K562 (cell line): ENCODE results near the gene TICRR. TPM values are rescaled to one million over a fixed set of nuclear protein-coding genes. Genes with fewer than 3 reads are reported as not detected.

Experiments
- ATAC-seq: fragments of 200-7000 bp; cut with Tn5 transposase; 3 replicates; pipeline ENCODE4 v1.9.1; 2020; ENCODE audit warnings: moderate library complexity
- BruUV-seq: library from RNA; stranded (reverse); fragments of 400-500 nt; replicated peaks from 2 replicates; lab custom pipeline; 2021; lab: Mats Ljungman, UMichigan
- CTCF ChIA-PET: fragments of 300-600 bp; formaldehyde crosslinking; extraction: SDS; loops from one replicate; lab custom pipeline; 2021; ENCODE audit warnings: low intra/inter-chr PET ratio; lab: Yijun Ruan, JAX
- POLR2A ChIA-PET: fragments of 300-600, 350-650 bp; sonication (Branson Sonifier 250); formaldehyde crosslinking; extraction: SDS; loops from one replicate; lab custom pipeline; 2021; ENCODE audit warnings: antibody characterized with exemption, inconsistent platforms; lab: Yijun Ruan, JAX
- DNase-seq, 4 experiments: peaks; one replicate each; pipeline versions ENCODE4 v3.0.0 to v3.0.0-alpha.2; 2011 to 2018; ENCODE audit warnings: low spot score in 3 of 4, mixed read lengths in 3 of 4; ENCODE audit errors: extremely low read depth in 1 of 4
- FAIRE-seq: peaks from 2 replicates; lab custom pipeline; 2011; peaks lifted over from hg19 to GRCh38; lab: Jason Lieb, UNC
- H2AFZ ChIP-seq: 2 replicates; pipeline ENCODE4 v1.6.0; 2011; ENCODE audit warnings: low read depth, low read length, control low read depth, inconsistent platforms
- H3K27ac ChIP-seq: fragments of 200-600 bp; 3 replicates; pipeline ENCODE4 v1.8.0; 2011; ENCODE audit warnings: low read depth, mild to moderate bottlenecking, control low read depth, inconsistent platforms, low read length, moderate library complexity, mixed read lengths; ENCODE audit errors: extremely low read depth
- H3K27me3 ChIP-seq, 2 experiments: fragments of 300-600 bp in 1 of 2; 2 replicates in 1 of 2; 3 replicates in 1 of 2; pipeline versions ENCODE4 v1.6.0 to v1.8.0; 2011; ENCODE audit warnings: inconsistent platforms in 2 of 2, low read length in 2 of 2, mild to moderate bottlenecking in 1 of 2, mixed read lengths in 1 of 2, moderate library complexity in 1 of 2; ENCODE audit not compliant: control insufficient read depth in 2 of 2, insufficient read depth in 2 of 2
- H3K36me3 ChIP-seq: fragments of 300-600 bp; 3 replicates; pipeline ENCODE4 v1.8.0; 2011; ENCODE audit warnings: mild to moderate bottlenecking, low read length, inconsistent platforms; ENCODE audit not compliant: control insufficient read depth, insufficient read depth
- H3K4me1 ChIP-seq, 2 experiments: fragments of 200-600 bp in 1 of 2; replicated peaks in 1 of 2; 2 replicates in 1 of 2; 3 replicates in 1 of 2; pipeline versions ENCODE4 v1.5.1 to v1.8.0; 2011; ENCODE audit warnings: inconsistent platforms in 2 of 2, low read length in 2 of 2, mild to moderate bottlenecking in 1 of 2, mixed read lengths in 1 of 2, moderate library complexity in 1 of 2; ENCODE audit not compliant: control insufficient read depth in 2 of 2, insufficient read depth in 2 of 2
- H3K4me2 ChIP-seq: 2 replicates; pipeline ENCODE4 v1.6.1; 2011; ENCODE audit warnings: low read length, control low read depth, inconsistent platforms, mixed read lengths; ENCODE audit not compliant: insufficient read depth
- H3K4me3 ChIP-seq: fragments of 200-600 bp; sonication (generic), shearing (Covaris generic); 2 replicates; pipeline ENCODE4 v1.5.1; 2016; ENCODE audit warnings: control low read depth, inconsistent platforms
- H3K79me2 ChIP-seq: fragments of 200-600 bp; 3 replicates; pipeline ENCODE4 v1.8.0; 2011; ENCODE audit warnings: low read length, inconsistent platforms; ENCODE audit not compliant: control insufficient read depth, insufficient read depth
- H3K9ac ChIP-seq, 2 experiments: 2 replicates each; pipeline versions ENCODE4 v1.6.0 to v1.6.1; 2011; ENCODE audit warnings: low read depth in 2 of 2, low read length in 2 of 2, control low read depth in 1 of 2, inconsistent platforms in 1 of 2, mild to moderate bottlenecking in 1 of 2, mixed read lengths in 1 of 2; ENCODE audit not compliant: insufficient read depth in 1 of 2
- H3K9me1 ChIP-seq: one replicate; pipeline ENCODE4 v1.6.0; 2011; ENCODE audit warnings: inconsistent platforms, mild to moderate bottlenecking, low read length, moderate library complexity; ENCODE audit not compliant: control insufficient read depth, insufficient read depth
- H3K9me3 ChIP-seq: replicated peaks from 2 replicates; pipeline ENCODE4 v1.5.1; 2011; ENCODE audit warnings: low read depth, low read length, inconsistent platforms; ENCODE audit not compliant: control insufficient read depth, insufficient read depth
- H4K20me1 ChIP-seq: replicated peaks from 2 replicates; pipeline ENCODE4 v1.6.1; 2011; ENCODE audit warnings: low read length, inconsistent platforms, mixed read lengths; ENCODE audit not compliant: control insufficient read depth, insufficient read depth
- BRCA1 ChIP-seq, 2 experiments: fragments of 450-650 bp in 1 of 2; sonication (generic) in 1 of 2; formaldehyde crosslinking in 1 of 2; IDR thresholded peaks; 2 replicates each; pipeline versions ENCODE4 v1.5.0 to v1.6.1; 2017 to 2020; ENCODE audit warnings: mild to moderate bottlenecking in 1 of 2, missing genetic modification reagents in 1 of 2
- FOXA3 ChIP-seq, 2 experiments: fragments of 450-650 bp in 1 of 2; sonication (generic) in 1 of 2; formaldehyde crosslinking; IDR thresholded peaks in 1 of 2; conservative IDR thresholded peaks in 1 of 2; 2 replicates each; pipeline versions ENCODE4 v1.4.0 to v1.8.0; 2020 to 2022; ENCODE audit warnings: mild to moderate bottlenecking in 2 of 2, missing genetic modification reagents in 1 of 2
- FOXJ3 ChIP-seq: sonication (generic); formaldehyde crosslinking; IDR thresholded peaks from 2 replicates; pipeline ENCODE4 v1.4.0; 2020; ENCODE audit warnings: mild to moderate bottlenecking, missing genetic modification reagents
- GTF2B ChIP-seq: IDR thresholded peaks from 2 replicates; pipeline ENCODE4 v1.6.1; 2011; ENCODE audit not compliant: insufficient read length; ENCODE audit errors: extremely low read depth
- HLTF ChIP-seq: fragments of 450-650 bp; IDR thresholded peaks from 2 replicates; pipeline ENCODE4 v1.6.1; 2016
- MEIS2 ChIP-seq: fragments of 450-650 bp; IDR thresholded peaks from 2 replicates; pipeline ENCODE4 v1.6.1; 2014; ENCODE audit warnings: mild to moderate bottlenecking; ENCODE audit not compliant: partially characterized antibody
- NR1H2 ChIP-seq: sonication (generic); formaldehyde crosslinking; IDR thresholded peaks from 2 replicates; pipeline ENCODE4 v1.4.0; 2020; ENCODE audit warnings: mild to moderate bottlenecking, missing genetic modification reagents
- POLR3A ChIP-seq: IDR thresholded peaks from 2 replicates; pipeline ENCODE4 v1.6.1; 2011; ENCODE audit warnings: borderline replicate concordance, mild to moderate bottlenecking, moderate library complexity; ENCODE audit not compliant: insufficient read length, insufficient read depth; ENCODE audit errors: extremely low read depth
- RAD51 ChIP-seq: fragments of 450-650 bp; IDR thresholded peaks from 2 replicates; pipeline ENCODE4 v1.7.1; 2016; ENCODE audit warnings: low read depth, mild to moderate bottlenecking, borderline replicate concordance
- SPI1 ChIP-seq: IDR thresholded peaks from 2 replicates; pipeline ENCODE4 v1.6.1; 2011; ENCODE audit warnings: low read depth, low read length, control low read depth, borderline replicate concordance
- ZFPM2 ChIP-seq: fragments of 250-450 bp; sonication (Bioruptor Pico); IDR thresholded peaks from 2 replicates; pipeline ENCODE4 v1.5.1; 2022; ENCODE audit warnings: mild to moderate bottlenecking
- ZKSCAN8 ChIP-seq: fragments of 200-800 bp; sonication (Bioruptor generic); IDR thresholded peaks from 2 replicates; pipeline ENCODE4 v1.6.1; 2016; ENCODE audit warnings: missing genetic modification characterization, missing compliant biosample characterization
- ZNF146 ChIP-seq: IDR thresholded peaks from one replicate; pipeline ENCODE4 v1.6.1; 2018; ENCODE audit warnings: missing compliant biosample characterization; ENCODE audit not compliant: unreplicated experiment
- ZNF165 ChIP-seq: fragments of 250-450 bp; sonication (Bioruptor Pico); IDR thresholded peaks from 2 replicates; pipeline ENCODE4 v1.4.0; 2020; ENCODE audit warnings: borderline replicate concordance
- ZNF830 ChIP-seq: fragments of 250-450 bp; sonication (Bioruptor Pico); IDR thresholded peaks from 2 replicates; pipeline ENCODE4 v1.5.0; 2021; ENCODE audit warnings: mild to moderate bottlenecking
- WGBS: fragments of 100-300 bp; shearing (Covaris generic); methylation state at CpG from one replicate; pipeline ENCODE4 v1.1.6; 2016; ENCODE audit warnings: low coverage, mixed read lengths; ENCODE audit not compliant: insufficient coverage; ENCODE audit errors: missing lambda C conversion rate; 5-methylcytosine and 5-hydroxymethylcytosine counted together
- in situ Hi-C: fragments of 300-500 bp; cut with MboI; formaldehyde crosslinking; loops from 4 replicates; pipeline ENCODE4 v1.15.0; 2018; ENCODE audit warnings: inconsistent platforms, mixed read lengths
- intact Hi-C: fragments of 100-400 bp; cut with micrococcal nuclease; formaldehyde crosslinking; loops from 2 replicates; pipeline ENCODE4 v1.14.2; 2022
- polyA plus RNA-seq, 8 experiments: library from polyadenylated mRNA; depleted of rRNA in 4 of 8; stranded (reverse) in 5 of 8; unstranded in 3 of 8; fragments of >200 nt; fragmentation: Nextera tagmentation in 2 of 8; fragmentation: Illumina TruSeq in 1 of 8; extraction: Ambion mirVana in 2 of 8; extraction: Trizol in 1 of 8; gene quantifications; 2 replicates each; pipeline versions ENCODE4 v1.2.1 to v1.2.3, GENCODE V29; 2011 to 2014; ENCODE audit warnings: inconsistent platforms in 1 of 8, missing spikeins in 1 of 8
- total RNA-seq, 7 experiments: library from RNA; depleted of rRNA in 6 of 7; stranded (reverse); fragments of >200 nt in 6 of 7; fragmentation: Illumina TruSeq in 2 of 7; extraction: Trizol in 2 of 7; gene quantifications; 2 replicates each; pipeline versions ENCODE4 v1.2.1 to v1.2.3, GENCODE V29; 2011 to 2021; ENCODE audit warnings: low replicate concordance in 1 of 7

The TICRR gene
- total and polyA plus RNA-seq, 9 of the 15 experiments (the other 6 are each of a cell fraction or from before 2014, with no cell fraction given), result 0.84 to 22.9 (median 13.7) TPM

GRCh38 chr15:89675606-89676005 lies 100.3 kb downstream of the TICRR start:
- TF ChIP-seq RAD51 (no peak), SPI1 (peak; percentile 69)
- Histone ChIP-seq H3K4me2 (no peak overlapping the region), H3K9ac (no peak overlapping the region), H3K79me2 (no peaks in the 10 kb centered on the region), H4K20me1 (peaks cover 2% of the 10 kb centered on the region; the same call in 1 of the 2 replicates), H3K36me3 (no peaks in the 10 kb centered on the region), H3K4me3 (no peak overlapping the region), H3K4me1 (peaks cover 0 to 8% of the 10 kb centered on the region in 2 experiments; a peak in 2 of 5 replicates), H3K9me3 (no peaks in the 10 kb centered on the region), H3K9me1 (no peaks in the 10 kb centered on the region), H2AFZ (no peak overlapping the region), H3K27ac (no peak overlapping the region), H3K27me3 (peaks cover 14 to 54% of the 10 kb centered on the region in 2 experiments)
- FAIRE-seq (no peak), DNase-seq (no peak), ATAC-seq (no peak)
- intact Hi-C loops (no loop called here), in situ Hi-C loops (no loop called here)
- POLR2A ChIA-PET, result no interaction called here
- BruUV-seq, result no TSS peak
- WGBS, result 2% methylated on average over 6 of the region's 6 CpGs
- CTCF ChIA-PET, result interaction anchor here (0.6 kb wide), 1 partner anchor 199 kb away, joined by 3 read pairs; no protein-coding TSS in a partner anchor

- no peak for DNase-seq
- ChIA-PET POLR2A (no interaction called here), CTCF (no interaction called here)
- no TSS peak for BruUV-seq
- H3K4me2 ChIP-seq, result no peak overlapping the region
- intact Hi-C loops (no loop called here), in situ Hi-C loops (no loop called here)
- peaks cover 2% of the 10 kb centered on the region; the same call in 1 of the 2 replicates for H4K20me1 ChIP-seq
- H3K9ac ChIP-seq, result no peak overlapping the region
- no peak overlapping the region for H2AFZ ChIP-seq
- no peaks in the 10 kb centered on the region for H3K9me3 ChIP-seq
- no peaks in the 10 kb centered on the region for H3K36me3 ChIP-seq
- H3K9me1 ChIP-seq, result no peaks in the 10 kb centered on the region
- H3K27ac ChIP-seq, result no peak overlapping the region
- no peak for ATAC-seq
- FAIRE-seq, result no peak
- peaks cover 0 to 8% of the 10 kb centered on the region in 2 experiments; a peak in 1 of 5 replicates for H3K4me1 ChIP-seq
- H3K27me3 ChIP-seq, result peaks cover 15 to 45% of the 10 kb centered on the region in 2 experiments
- WGBS, result 0% methylated on average over 1 of the region's 1 CpG
- no peak overlapping the region for H3K4me3 ChIP-seq
- no peaks in the 10 kb centered on the region for H3K79me2 ChIP-seq
- TF ChIP-seq ZNF146, result no peak
- TF ChIP-seq ZKSCAN8 (CRISPR knock-in tag), result no peak
- no peak for TF ChIP-seq MEIS2
- no peak for TF ChIP-seq HLTF
- TF ChIP-seq BRCA1 (IDR thresholded peaks at IDR 0.05), result no peak
- TF ChIP-seq BRCA1 (CRISPR knock-in tag; IDR thresholded peaks at IDR 0.05), result no peak
- TF ChIP-seq POLR3A, result no peak
- no peak for TF ChIP-seq ZNF830 (CRISPR knock-in tag)
- no peak for TF ChIP-seq NR1H2 (CRISPR knock-in tag)
- TF ChIP-seq GTF2B, result no peak
- TF ChIP-seq ZFPM2 (CRISPR knock-in tag), result no peak
- no peak for TF ChIP-seq FOXA3 (CRISPR knock-in tag; conservative IDR thresholded peaks at IDR 0.05 in 1 of 2, IDR thresholded peaks at IDR 0.05 in 1 of 2)
- no peak for TF ChIP-seq FOXJ3 (CRISPR knock-in tag)
- TF ChIP-seq ZNF165 (CRISPR knock-in tag), result no peak
Measured at GRCh38 chr15:89677381-89677780, 102.1 kb downstream of the TICRR start.
